IMR-90 (cell line): Measurements from ENCODE around the gene ADAMTS14. TPM values are rescaled to one million over a fixed set of nuclear protein-coding genes. Genes with fewer than 3 reads are reported as not detected.

Experiments
- ATAC-seq: fragments of 200-7000 bp; cut with Tn5 transposase; 2 replicates; pipeline ENCODE4 v1.9.1; 2020; ENCODE audit warnings: low read depth, mild to moderate bottlenecking, moderate library complexity
- BruUV-seq: library from RNA; stranded (reverse); fragments of 400-500 nt; replicated peaks from 2 replicates; lab custom pipeline; 2021; lab: Mats Ljungman, UMichigan
- CTCF ChIA-PET: fragments of 300-600 bp; formaldehyde crosslinking; extraction: SDS; loops from one replicate; lab custom pipeline; 2021; ENCODE audit warnings: antibody characterized with exemption; lab: Yijun Ruan, JAX
- POLR2A ChIA-PET: fragments of 300-600 bp; sonication (Branson Sonifier 250); formaldehyde crosslinking; loops from one replicate; lab custom pipeline; 2022; ENCODE audit warnings: antibody characterized with exemption; ENCODE audit not compliant: unreplicated experiment; lab: Charles Lee
- DNase-seq: peaks from one replicate; pipeline ENCODE4 v3.0.0; 2013
- H2AFZ ChIP-seq: replicated peaks from 2 replicates; pipeline ENCODE3; 2013; ENCODE audit warnings: low read length, mild to moderate bottlenecking; ENCODE audit not compliant: poor library complexity
- H2AK5ac ChIP-seq: 2 replicates; pipeline ENCODE4 v1.6.1; 2013; ENCODE audit warnings: low read depth, low read length, inconsistent platforms
- H2AK9ac ChIP-seq: replicated peaks from 2 replicates; pipeline ENCODE3; 2013; ENCODE audit warnings: mild to moderate bottlenecking, low read depth, low read length, moderate library complexity; ENCODE audit not compliant: poor library complexity
- H2BK120ac ChIP-seq: 2 replicates; pipeline ENCODE4 v1.6.1; 2013; ENCODE audit warnings: low read depth, low read length, inconsistent platforms
- H2BK15ac ChIP-seq: 3 replicates; pipeline ENCODE4 v1.6.1; 2013; ENCODE audit warnings: low read depth, low read length, inconsistent platforms
- H2BK20ac ChIP-seq: 2 replicates; pipeline ENCODE4 v1.6.1; 2013; ENCODE audit warnings: low read depth, mild to moderate bottlenecking, inconsistent platforms, low read length, moderate library complexity
- H2BK5ac ChIP-seq: 2 replicates; pipeline ENCODE4 v1.6.1; 2013; ENCODE audit warnings: mild to moderate bottlenecking, low read depth, low read length, inconsistent platforms; ENCODE audit not compliant: poor library complexity, severe bottlenecking
- H3K14ac ChIP-seq: replicated peaks from 2 replicates; pipeline ENCODE4 v1.6.1; 2013; ENCODE audit warnings: low read depth, low read length, inconsistent platforms
- H3K18ac ChIP-seq: 2 replicates; pipeline ENCODE4 v1.6.1; 2013; ENCODE audit warnings: low read depth, low read length, control low read depth
- H3K23ac ChIP-seq: 2 replicates; pipeline ENCODE4 v1.6.1; 2013; ENCODE audit warnings: low read depth, low read length, inconsistent platforms
- H3K27ac ChIP-seq: 2 replicates; pipeline ENCODE4 v1.5.1; 2013; ENCODE audit warnings: mild to moderate bottlenecking, control low read depth, low read length; ENCODE audit not compliant: insufficient read depth
- H3K27me3 ChIP-seq: 2 replicates; pipeline ENCODE4 v1.6.1; 2013; ENCODE audit warnings: low read length; ENCODE audit not compliant: control insufficient read depth, insufficient read depth
- H3K36me3 ChIP-seq: 2 replicates; pipeline ENCODE4 v1.6.1; 2013; ENCODE audit warnings: low read length, mixed read lengths; ENCODE audit not compliant: control insufficient read depth, insufficient read depth
- H3K4ac ChIP-seq: 2 replicates; pipeline ENCODE4 v1.6.1; 2013; ENCODE audit warnings: low read depth, low read length, inconsistent platforms
- H3K4me1 ChIP-seq: 2 replicates; pipeline ENCODE4 v1.6.1; 2013; ENCODE audit warnings: low read length, mixed read lengths; ENCODE audit not compliant: control insufficient read depth, insufficient read depth
- H3K4me2 ChIP-seq: 2 replicates; pipeline ENCODE4 v1.6.1; 2013; ENCODE audit warnings: low read depth, mild to moderate bottlenecking, control low read depth, low read length, moderate library complexity
- H3K4me3 ChIP-seq: 2 replicates; pipeline ENCODE4 v1.5.1; 2013; ENCODE audit warnings: low read depth, mild to moderate bottlenecking, control low read depth, low read length, moderate library complexity; ENCODE audit not compliant: insufficient read depth
- H3K56ac ChIP-seq: 2 replicates; pipeline ENCODE4 v1.6.1; 2013; ENCODE audit warnings: low read length, inconsistent platforms; ENCODE audit not compliant: insufficient read depth; ENCODE audit errors: extremely low read depth
- H3K79me1 ChIP-seq, 2 experiments: 2 replicates each; pipeline ENCODE4 v1.6.1; 2013; ENCODE audit warnings: low read length in 2 of 2, inconsistent platforms in 1 of 2, low read depth in 1 of 2
- H3K9ac ChIP-seq: 2 replicates; pipeline ENCODE4 v1.6.1; 2013; ENCODE audit warnings: low read depth, low read length, control low read depth
- H3K9me1 ChIP-seq: 2 replicates; pipeline ENCODE4 v1.6.1; 2013; ENCODE audit warnings: low read length, inconsistent platforms; ENCODE audit not compliant: insufficient read depth
- H3K9me3 ChIP-seq: 2 replicates; pipeline ENCODE4 v1.6.1; 2013; ENCODE audit warnings: low read length; ENCODE audit not compliant: control insufficient read depth, insufficient read depth
- H4K20me1 ChIP-seq: 2 replicates; pipeline ENCODE4 v1.6.1; 2013; ENCODE audit warnings: low read length, inconsistent platforms; ENCODE audit not compliant: insufficient read depth
- H4K5ac ChIP-seq: 2 replicates; pipeline ENCODE4 v1.6.1; 2013; ENCODE audit warnings: mild to moderate bottlenecking, low read depth, low read length, control low read depth
- H4K8ac ChIP-seq, 2 experiments: 2 replicates each; pipeline ENCODE4 v1.6.1; 2013; ENCODE audit warnings: low read depth in 2 of 2, low read length in 2 of 2, control low read depth in 1 of 2, inconsistent platforms in 1 of 2
- H4K91ac ChIP-seq: 2 replicates; pipeline ENCODE4 v1.6.1; 2013; ENCODE audit warnings: low read depth, low read length, inconsistent platforms; ENCODE audit not compliant: insufficient read depth
- BHLHE40 ChIP-seq: fragments of 150-350 bp; IDR thresholded peaks from 2 replicates; pipeline ENCODE4 v1.6.1; 2016; ENCODE audit warnings: mild to moderate bottlenecking, low read depth, low read length
- CEBPB ChIP-seq: IDR thresholded peaks from 2 replicates; pipeline ENCODE4 v1.6.1; 2012; ENCODE audit warnings: low read depth, low read length, improper control_type of control experiment
- CHD1 ChIP-seq: IDR thresholded peaks from 2 replicates; pipeline ENCODE4 v1.6.1; 2012; ENCODE audit warnings: low read depth, low read length, improper control_type of control experiment
- FOS ChIP-seq: fragments of 150-350 bp; IDR thresholded peaks from 2 replicates; pipeline ENCODE4 v1.6.1; 2016; ENCODE audit warnings: low read depth, low read length
- MAZ ChIP-seq: IDR thresholded peaks from 2 replicates; pipeline ENCODE4 v1.6.1; 2012; ENCODE audit warnings: low read depth, mild to moderate bottlenecking, low read length, improper control_type of control experiment, moderate library complexity, borderline replicate concordance
- MXI1 ChIP-seq: IDR thresholded peaks from 2 replicates; pipeline ENCODE4 v1.6.1; 2012; ENCODE audit warnings: low read depth, mild to moderate bottlenecking, low read length, moderate library complexity, borderline replicate concordance
- POLR2A ChIP-seq: IDR thresholded peaks from 2 replicates; pipeline ENCODE4 v1.6.1; 2012; ENCODE audit warnings: mild to moderate bottlenecking, low read depth, low read length
- RAD21 ChIP-seq: IDR thresholded peaks from 2 replicates; pipeline ENCODE4 v1.6.1; 2012; ENCODE audit warnings: low read length, improper control_type of control experiment
- RCOR1 ChIP-seq: IDR thresholded peaks from 2 replicates; pipeline ENCODE4 v1.6.1; 2012; ENCODE audit warnings: mild to moderate bottlenecking, low read length, improper control_type of control experiment; ENCODE audit not compliant: insufficient replicate concordance
- RFX5 ChIP-seq: IDR thresholded peaks from 2 replicates; pipeline ENCODE4 v1.8.0; 2012; ENCODE audit warnings: low read depth, mild to moderate bottlenecking, low read length, moderate library complexity
- WGBS, 2 experiments: methylation state at CpG; one replicate each; pipeline versions ENCODE4 v1.1.5 to v1.1.7; 2013; ENCODE audit warnings: missing lambda C conversion rate in 2 of 2; ENCODE audit not compliant: insufficient read length in 1 of 2; ENCODE audit errors: extremely low coverage in 2 of 2; 5-methylcytosine and 5-hydroxymethylcytosine counted together
- dilution Hi-C: fragments of 300-500 bp; cut with HindIII; formaldehyde crosslinking; loops from one replicate; pipeline ENCODE4 v1.14.3; 2018; ENCODE audit warnings: low sequenced_read_pairs; ENCODE audit not compliant: unreplicated experiment
- in situ Hi-C: fragments of 300-500 bp; cut with MboI; formaldehyde crosslinking; loops from 3 replicates; pipeline ENCODE4 v1.14.3; 2019; ENCODE audit warnings: low sequenced_read_pairs, inconsistent platforms, mixed read lengths
- intact Hi-C: fragments of 100-400 bp; cut with micrococcal nuclease; formaldehyde crosslinking; loops from 2 replicates; pipeline ENCODE4 v1.10.0; 2022
- polyA plus RNA-seq, 3 experiments: library from polyadenylated mRNA; depleted of rRNA; stranded (reverse); fragments of >200 nt; gene quantifications; 2 replicates each; pipeline ENCODE4 v1.2.3, GENCODE V29; 2012; ENCODE audit warnings: low replicate concordance in 1 of 3
- total RNA-seq: library from RNA; depleted of rRNA; stranded (reverse); fragments of >200 nt; gene quantifications from 2 replicates; pipeline ENCODE4 v1.2.3, GENCODE V29; 2012
- TF ChIP-seq, protein P1 (sequence below): conservative IDR thresholded peaks from 2 replicates; pipeline ENCODE4 v1.5.1; 2012; ENCODE audit warnings: mild to moderate bottlenecking, low read depth, low read length, improper control_type of control experiment

The ADAMTS14 gene
- total and polyA plus RNA-seq, 2 of the 4 experiments (the other 2 are of a cell fraction) = under 0.01 to 0.31 TPM

DNA sequence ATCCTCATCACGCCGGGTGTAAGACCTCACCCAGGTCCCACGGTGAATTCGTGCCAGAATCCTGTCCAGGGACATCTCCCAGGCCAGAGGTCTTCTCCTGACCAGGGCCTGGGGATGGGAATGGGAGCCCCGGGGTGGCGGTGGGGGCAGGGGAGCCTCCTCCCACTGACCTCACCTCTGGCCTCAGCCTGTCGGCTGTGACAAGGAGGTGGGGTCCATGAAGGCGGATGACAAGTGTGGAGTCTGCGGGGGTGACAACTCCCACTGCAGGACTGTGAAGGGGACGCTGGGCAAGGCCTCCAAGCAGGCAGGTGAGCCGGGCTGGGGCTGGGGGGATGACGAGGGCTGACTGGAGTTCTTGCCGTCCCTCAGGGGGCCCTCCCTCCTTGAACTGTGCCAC is 71.6 kb downstream of the ADAMTS14 start:
- Histone ChIP-seq H3K36me3 (no peaks in the 10 kb centered on the region), H2BK120ac (no peak overlapping the region), H4K8ac (no peak overlapping the region), H3K9me3 (peaks cover 3% of the 10 kb centered on the region), H2AK5ac (no peak overlapping the region), H3K4me2 (no peak overlapping the region), H3K4ac (no peak overlapping the region), H3K23ac (no peak overlapping the region), H4K20me1 (no peaks in the 10 kb centered on the region), H3K79me1 (no peaks in the 10 kb centered on the region), H2BK5ac (no peak overlapping the region), H4K5ac (no peak overlapping the region), H3K18ac (no peak overlapping the region), H3K56ac (no peak overlapping the region), H3K14ac (no peak overlapping the region), H2AFZ (no peak overlapping the region), H2BK20ac (no peak overlapping the region), H3K9me1 (peaks cover 3% of the 10 kb centered on the region; the same call in 1 of the 2 replicates), H4K91ac (no peak overlapping the region), H3K27me3 (peaks cover 5% of the 10 kb centered on the region; the same call in 1 of the 2 replicates), H3K9ac (no peak overlapping the region), H2BK15ac (no peak overlapping the region), H2AK9ac (no peak overlapping the region), H3K4me3 (no peak overlapping the region), H3K4me1 (peaks cover 5% of the 10 kb centered on the region; the same call in 1 of the 2 replicates), H3K27ac (no peak overlapping the region)
- WGBS, 2 experiments = no CpG with 5 or more reads among the region's 13 CpGs
- ChIA-PET POLR2A (no interaction called here), CTCF (no interaction called here)
- dilution Hi-C loops = no loop called here
- DNase-seq = no peak
- no TSS peak for BruUV-seq
- no peak for TF ChIP-seq MXI1
- TF ChIP-seq BHLHE40 = no peak
- no peak for TF ChIP-seq POLR2A
- no peak for TF ChIP-seq RAD21
- TF ChIP-seq RCOR1 = no peak
- no peak for TF ChIP-seq CEBPB
- TF ChIP-seq, protein P1, sequence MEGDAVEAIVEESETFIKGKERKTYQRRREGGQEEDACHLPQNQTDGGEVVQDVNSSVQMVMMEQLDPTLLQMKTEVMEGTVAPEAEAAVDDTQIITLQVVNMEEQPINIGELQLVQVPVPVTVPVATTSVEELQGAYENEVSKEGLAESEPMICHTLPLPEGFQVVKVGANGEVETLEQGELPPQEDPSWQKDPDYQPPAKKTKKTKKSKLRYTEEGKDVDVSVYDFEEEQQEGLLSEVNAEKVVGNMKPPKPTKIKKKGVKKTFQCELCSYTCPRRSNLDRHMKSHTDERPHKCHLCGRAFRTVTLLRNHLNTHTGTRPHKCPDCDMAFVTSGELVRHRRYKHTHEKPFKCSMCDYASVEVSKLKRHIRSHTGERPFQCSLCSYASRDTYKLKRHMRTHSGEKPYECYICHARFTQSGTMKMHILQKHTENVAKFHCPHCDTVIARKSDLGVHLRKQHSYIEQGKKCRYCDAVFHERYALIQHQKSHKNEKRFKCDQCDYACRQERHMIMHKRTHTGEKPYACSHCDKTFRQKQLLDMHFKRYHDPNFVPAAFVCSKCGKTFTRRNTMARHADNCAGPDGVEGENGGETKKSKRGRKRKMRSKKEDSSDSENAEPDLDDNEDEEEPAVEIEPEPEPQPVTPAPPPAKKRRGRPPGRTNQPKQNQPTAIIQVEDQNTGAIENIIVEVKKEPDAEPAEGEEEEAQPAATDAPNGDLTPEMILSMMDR = no peak
- TF ChIP-seq FOS = no peak
- TF ChIP-seq MAZ = no peak
- no peak for TF ChIP-seq CHD1
- no peak for TF ChIP-seq RFX5
- in situ Hi-C loops = no loop called here
- intact Hi-C loops = no loop called here
- ATAC-seq = no peak
